Neural cell (in vitro differentiated cells): ENCODE measurements around the gene DNAH10. TPM values are rescaled to one million over a fixed set of nuclear protein-coding genes. Genes with fewer than 3 reads are reported as not detected.

ENCODE experiments used
- H2AFZ ChIP-seq: fragments of 200-600, 300-800 bp; sonication (generic), shearing (Covaris generic); 2 replicates; pipeline ENCODE4 v1.6.0; 2014; ENCODE audit warnings: low read depth, mild to moderate bottlenecking, antibody characterized with exemption, low read length, moderate library complexity
- H3F3A ChIP-seq: fragments of 200-600 bp; shearing (Covaris generic); 2 replicates; pipeline ENCODE4 v1.6.1; 2016; ENCODE audit warnings: mild to moderate bottlenecking, moderate library complexity, mixed read lengths, antibody characterized with exemption, low read length; ENCODE audit not compliant: insufficient read depth, poor library complexity, severe bottlenecking
- H3K27ac ChIP-seq: fragments of 200-600, 300-800 bp; sonication (generic), shearing (Covaris generic); 2 replicates; pipeline ENCODE4 v1.5.1; 2014; ENCODE audit warnings: mild to moderate bottlenecking, low read length, moderate library complexity
- H3K27me3 ChIP-seq: fragments of 300-800, 200-600 bp; sonication (generic), shearing (Covaris generic); 2 replicates; pipeline ENCODE4 v1.6.0; 2014; ENCODE audit warnings: mild to moderate bottlenecking, low read depth, low read length, moderate library complexity; ENCODE audit not compliant: insufficient read depth
- H3K36me3 ChIP-seq: fragments of 300-800, 200-600 bp; sonication (generic), shearing (Covaris generic); 2 replicates; pipeline ENCODE4 v1.5.1; 2014; ENCODE audit warnings: mild to moderate bottlenecking, antibody characterized with exemption, low read length, moderate library complexity; ENCODE audit not compliant: insufficient read depth
- H3K4me2 ChIP-seq: fragments of 300-800, 200-600 bp; sonication (generic), shearing (Covaris generic); 2 replicates; pipeline ENCODE4 v1.6.0; 2014; ENCODE audit warnings: mild to moderate bottlenecking, low read length
- H3K4me3 ChIP-seq: fragments of 300-800, 200-600 bp; sonication (generic), shearing (Covaris generic); 2 replicates; pipeline ENCODE4 v1.5.1; 2014; ENCODE audit warnings: mild to moderate bottlenecking, low read length, moderate library complexity
- H3K79me2 ChIP-seq: fragments of 200-600 bp; shearing (Covaris generic); replicated peaks from 2 replicates; pipeline ENCODE4 v1.6.0; 2014; ENCODE audit warnings: mild to moderate bottlenecking, low read length, moderate library complexity; ENCODE audit not compliant: insufficient read depth
- H3K9ac ChIP-seq: fragments of 300-800, 200-600 bp; sonication (generic), shearing (Covaris generic); 2 replicates; pipeline ENCODE4 v1.6.1; 2016; ENCODE audit warnings: mild to moderate bottlenecking, low read length, mixed read lengths
- H3K9me2 ChIP-seq: fragments of 200-600 bp; shearing (Covaris generic); 2 replicates; pipeline ENCODE4 v1.6.1; 2016; ENCODE audit warnings: mild to moderate bottlenecking, low read length, mixed read lengths; ENCODE audit not compliant: insufficient read depth
- H3K9me3 ChIP-seq: fragments of 200-600, 300-800 bp; sonication (generic), shearing (Covaris generic); 2 replicates; pipeline ENCODE4 v1.6.1; 2016; ENCODE audit warnings: mild to moderate bottlenecking, mixed run types, low read length, moderate library complexity, mixed read lengths
- H4K20me1 ChIP-seq: fragments of 200-600 bp; shearing (Covaris generic); 2 replicates; pipeline ENCODE4 v1.6.1; 2016; ENCODE audit warnings: mild to moderate bottlenecking, mixed run types; ENCODE audit not compliant: insufficient read depth
- CTCF ChIP-seq: fragments of 450-650 bp; IDR thresholded peaks from 2 replicates; pipeline ENCODE4 v1.5.1; 2014; ENCODE audit warnings: antibody characterized with exemption, mild to moderate bottlenecking, moderate library complexity; ENCODE audit not compliant: poor library complexity, severe bottlenecking
- EP300 ChIP-seq: fragments of 450-650 bp; conservative IDR thresholded peaks from 2 replicates; pipeline ENCODE4 v1.6.1; 2014; ENCODE audit warnings: antibody characterized with exemption, mild to moderate bottlenecking, moderate library complexity; ENCODE audit not compliant: poor library complexity, severe bottlenecking
- EZH2 ChIP-seq: fragments of 200-600, 300-800 bp; shearing (Covaris generic), sonication (generic); IDR thresholded peaks from 2 replicates; pipeline ENCODE4 v1.6.1; 2014; ENCODE audit warnings: antibody characterized with exemption, low read length, borderline replicate concordance, mild to moderate bottlenecking; ENCODE audit not compliant: insufficient read depth, poor library complexity, severe bottlenecking
- MXI1 ChIP-seq: fragments of 450-650 bp; conservative IDR thresholded peaks from 2 replicates; pipeline ENCODE4 v1.6.1; 2014; ENCODE audit warnings: antibody characterized with exemption, mild to moderate bottlenecking; ENCODE audit not compliant: poor library complexity, severe bottlenecking
- POLR2AphosphoS5 ChIP-seq: IDR thresholded peaks from 2 replicates; pipeline ENCODE4 v1.6.1; 2012
- RAD21 ChIP-seq: fragments of 450-650 bp; conservative IDR thresholded peaks from 2 replicates; pipeline ENCODE4 v1.6.1; 2014; ENCODE audit warnings: antibody characterized with exemption, mild to moderate bottlenecking, moderate library complexity
- REST ChIP-seq: IDR thresholded peaks from 2 replicates; pipeline ENCODE4 v1.6.1; 2012; ENCODE audit warnings: borderline replicate concordance
- SMC3 ChIP-seq: fragments of 450-650 bp; conservative IDR thresholded peaks from 2 replicates; pipeline ENCODE4 v1.6.1; 2014; ENCODE audit warnings: antibody characterized with exemption, mild to moderate bottlenecking, moderate library complexity; ENCODE audit not compliant: poor library complexity
- TAF1 ChIP-seq: IDR thresholded peaks from 2 replicates; pipeline ENCODE4 v1.6.1; 2012; ENCODE audit warnings: low read depth
- polyA plus RNA-seq: library from polyadenylated mRNA; depleted of rRNA; stranded (reverse); fragments of >200 nt; gene quantifications from 2 replicates; pipeline ENCODE4 v1.2.3, GENCODE V29; 2014

The DNAH10 gene
- polyA plus RNA-seq, 1 donor from 2014 or later = 1.9 TPM

- Histone ChIP-seq H3K9ac (no peak overlapping the region), H3K36me3 (peaks cover 3% of the 10 kb centered on the region), H3K27ac (no peak overlapping the region), H2AFZ (no peak overlapping the region), H3K4me2 (no peak overlapping the region), H3K9me2 (no peaks in the 10 kb centered on the region), H3K27me3 (peaks cover 15% of the 10 kb centered on the region), H3K9me3 (no peaks in the 10 kb centered on the region), H4K20me1 (no peaks in the 10 kb centered on the region), H3K4me3 (no peak overlapping the region), H3K79me2 (peaks cover 3% of the 10 kb centered on the region), H3F3A (no peaks in the 10 kb centered on the region)
- no peak for TF ChIP-seq POLR2AphosphoS5
- no peak for TF ChIP-seq REST
- no peak for TF ChIP-seq RAD21
- TF ChIP-seq EZH2 = no peak
- TF ChIP-seq EP300 = no peak
- TF ChIP-seq SMC3 = no peak
- no peak for TF ChIP-seq MXI1
- TF ChIP-seq TAF1 = no peak
- no peak for TF ChIP-seq CTCF
These were observed 4.5 kb upstream of the DNAH10 start for GRCh38 chr12:123757561-123757960.

GRCh38 chr12:123760267-123760938 lies 1.7 kb upstream of the DNAH10 start:
- peaks cover 21% of the 10 kb centered on the region for H3K27me3 ChIP-seq
- no peaks in the 10 kb centered on the region for H3K9me3 ChIP-seq
- TF ChIP-seq REST = no peak
- no peak for TF ChIP-seq SMC3
- no peak for TF ChIP-seq RAD21
- TF ChIP-seq MXI1 = no peak
- no peak for TF ChIP-seq CTCF
- TF ChIP-seq EP300 = no peak
- no peak for TF ChIP-seq TAF1
- no peak for TF ChIP-seq EZH2
- TF ChIP-seq POLR2AphosphoS5 = no peak
- H3K79me2 ChIP-seq = peaks cover 3% of the 10 kb centered on the region
- H3K4me3 ChIP-seq = no peak overlapping the region
- H3K27ac ChIP-seq = no peak overlapping the region
- H2AFZ ChIP-seq = no peak overlapping the region
- no peaks in the 10 kb centered on the region for H3K36me3 ChIP-seq
- H3F3A ChIP-seq = no peaks in the 10 kb centered on the region
- no peak overlapping the region for H3K4me2 ChIP-seq
- no peak overlapping the region for H3K9ac ChIP-seq
- no peaks in the 10 kb centered on the region for H3K9me2 ChIP-seq
- no peaks in the 10 kb centered on the region for H4K20me1 ChIP-seq
